ENCODE measurements around the gene IQSEC1. TPM values are rescaled to one million over a fixed set of nuclear protein-coding genes. Genes with fewer than 3 reads are reported as not detected.

The IQSEC1 gene
- total RNA-seq, 2 donors from 2014 or later, result 58.2 to 94.2 TPM

- 92% methylated on average over 13 of the region's 13 CpGs for WGBS
Measured at GRCh38 chr3:13103416-13104058, 30.3 kb upstream of the IQSEC1 start.

GRCh38 chr3:13102386-13103345, 29.4 kb upstream of the IQSEC1 start:
- no peaks in the 10 kb centered on the region for H3K4me1 ChIP-seq (replicated peaks)
- H3K36me3 ChIP-seq, result no peaks in the 10 kb centered on the region
- no peak for TF ChIP-seq CTCF (IDR thresholded peaks at IDR 0.05)
- TF ChIP-seq POLR2AphosphoS5 (IDR thresholded peaks at IDR 0.05), result no peak
- no peak for TF ChIP-seq POLR2A (IDR thresholded peaks at IDR 0.05)
- no peaks in the 10 kb centered on the region for H3K27me3 ChIP-seq (replicated peaks; ENCODE audit: insufficient read depth)
- no peak overlapping the region for H3K4me3 ChIP-seq
- intact Hi-C loops (cut with DNase I), result no loop called here
- no peaks in the 10 kb centered on the region for H3K9me3 ChIP-seq
- WGBS, result 91% methylated on average over 21 of the region's 21 CpGs
- DNase-seq (ENCODE audit: low spot score), result no peak
- no peak overlapping the region for H3K27ac ChIP-seq

More at GRCh38 chr3:13103416-13104058, 30.3 kb upstream of the IQSEC1 start:
- no peaks in the 10 kb centered on the region for H3K36me3 ChIP-seq
- H3K9me3 ChIP-seq, result no peaks in the 10 kb centered on the region
- H3K4me1 ChIP-seq (replicated peaks), result no peaks in the 10 kb centered on the region
- no peak for DNase-seq (ENCODE audit: low spot score)
- TF ChIP-seq POLR2AphosphoS5 (IDR thresholded peaks at IDR 0.05) (no peak), POLR2A (IDR thresholded peaks at IDR 0.05) (no peak), CTCF (IDR thresholded peaks at IDR 0.05) (no peak)
- H3K27ac ChIP-seq, result no peak overlapping the region
- intact Hi-C loops (cut with DNase I), result no loop called here
- H3K4me3 ChIP-seq, result no peak overlapping the region
- H3K27me3 ChIP-seq (replicated peaks; ENCODE audit: insufficient read depth), result no peaks in the 10 kb centered on the region

- no peak overlapping the region for H3K27ac ChIP-seq
- TF ChIP-seq POLR2A (IDR thresholded peaks at IDR 0.05) (no peak), POLR2AphosphoS5 (IDR thresholded peaks at IDR 0.05) (no peak), CTCF (IDR thresholded peaks at IDR 0.05) (no peak)
- H3K27me3 ChIP-seq (replicated peaks; ENCODE audit: insufficient read depth), result no peaks in the 10 kb centered on the region
- no peaks in the 10 kb centered on the region for H3K4me1 ChIP-seq (replicated peaks)
- intact Hi-C loops (cut with DNase I), result no loop called here
- no peak overlapping the region for H3K4me3 ChIP-seq
- DNase-seq (ENCODE audit: low spot score), result no peak
- 95% methylated on average over 10 of the region's 10 CpGs for WGBS
- H3K36me3 ChIP-seq, result no peaks in the 10 kb centered on the region
- H3K9me3 ChIP-seq, result no peaks in the 10 kb centered on the region
Measured at GRCh38 chr3:13099707-13100106, 26.5 kb upstream of the IQSEC1 start.

GRCh38 chr3:13098192-13098988, 25.2 kb upstream of the IQSEC1 start:
- DNase-seq (ENCODE audit: low spot score), result no peak
- intact Hi-C loops (cut with DNase I), result no loop called here
- H3K36me3 ChIP-seq, result no peaks in the 10 kb centered on the region
- no peaks in the 10 kb centered on the region for H3K27me3 ChIP-seq (replicated peaks; ENCODE audit: insufficient read depth)
- no peaks in the 10 kb centered on the region for H3K9me3 ChIP-seq
- H3K4me1 ChIP-seq (replicated peaks), result no peaks in the 10 kb centered on the region
- H3K27ac ChIP-seq, result no peak overlapping the region
- 91% methylated on average over 9 of the region's 9 CpGs for WGBS
- no peak for TF ChIP-seq POLR2AphosphoS5 (IDR thresholded peaks at IDR 0.05)
- TF ChIP-seq POLR2A (IDR thresholded peaks at IDR 0.05), result no peak
- TF ChIP-seq CTCF (IDR thresholded peaks at IDR 0.05), result no peak
- no peak overlapping the region for H3K4me3 ChIP-seq

Data from prostate gland (tissue), 2 donors.